A673 (cell line): Measurements from ENCODE around the gene TRIM56. TPM values are rescaled to one million over a fixed set of nuclear protein-coding genes. Genes with fewer than 3 reads are reported as not detected.

Experiments
- BruUV-seq: library from RNA; stranded (reverse); fragments of 400-500 nt; replicated peaks from 2 replicates; lab custom pipeline; 2021; lab: Mats Ljungman, UMichigan
- CTCF ChIA-PET: fragments of 300-600 bp; sonication (Branson Sonifier 250); formaldehyde crosslinking; loops from one replicate; lab custom pipeline; 2022; ENCODE audit warnings: antibody characterized with exemption; lab: Charles Lee
- POLR2A ChIA-PET: fragments of 300-600 bp; sonication (Branson Sonifier 250); formaldehyde crosslinking; loops from one replicate; lab custom pipeline; 2022; ENCODE audit warnings: antibody characterized with exemption; ENCODE audit not compliant: low non-redundant PET; lab: Charles Lee
- DNase-seq: peaks from one replicate; pipeline ENCODE4 v3.0.0-alpha.2; 2015; ENCODE audit warnings: low spot score
- H3K27ac ChIP-seq: fragments of 200-600 bp; sonication (generic); 2 replicates; pipeline ENCODE4 v1.5.1; 2016; ENCODE audit warnings: mixed run types, low read depth, mild to moderate bottlenecking, mixed read lengths, antibody characterized with exemption, low read length; ENCODE audit not compliant: poor library complexity, severe bottlenecking
- H3K27me3 ChIP-seq: fragments of 200-600 bp; sonication (generic); replicated peaks from 2 replicates; pipeline ENCODE4 v1.6.1; 2017; ENCODE audit warnings: mixed run types, low read depth, mild to moderate bottlenecking, mixed read lengths, antibody characterized with exemption, low read length; ENCODE audit not compliant: insufficient read depth, poor library complexity
- H3K36me3 ChIP-seq: fragments of 200-600 bp; sonication (generic); 2 replicates; pipeline ENCODE4 v1.6.1; 2016; ENCODE audit warnings: mixed run types, mild to moderate bottlenecking, mixed read lengths, antibody characterized with exemption, low read length; ENCODE audit not compliant: insufficient read depth, poor library complexity, severe bottlenecking
- H3K4me1 ChIP-seq: fragments of 200-600 bp; sonication (generic); 2 replicates; pipeline ENCODE4 v1.6.1; 2017; ENCODE audit warnings: mixed run types, mild to moderate bottlenecking, mixed read lengths, antibody characterized with exemption, low read length; ENCODE audit not compliant: insufficient read depth, poor library complexity, severe bottlenecking
- H3K4me3 ChIP-seq: fragments of 200-600 bp; sonication (generic); 2 replicates; pipeline ENCODE4 v1.5.1; 2016; ENCODE audit warnings: low read depth, mixed run types, mild to moderate bottlenecking, mixed read lengths, low read length; ENCODE audit not compliant: poor library complexity, severe bottlenecking
- H3K9me3 ChIP-seq: fragments of 200-600 bp; sonication (generic); 2 replicates; pipeline ENCODE4 v1.6.1; 2016; ENCODE audit warnings: mixed run types, low read depth, mild to moderate bottlenecking, mixed read lengths, antibody characterized with exemption, low read length; ENCODE audit not compliant: poor library complexity, severe bottlenecking
- CTCF ChIP-seq: fragments of 300-800, 200-600 bp; sonication (generic); conservative IDR thresholded peaks from 2 replicates; pipeline ENCODE4 v1.5.1; 2017; ENCODE audit warnings: low read depth, mild to moderate bottlenecking, antibody characterized with exemption, low read length, moderate library complexity, mixed read lengths
- EZH2 ChIP-seq: fragments of 200-600 bp; sonication (generic); IDR thresholded peaks from 2 replicates; pipeline ENCODE4 v1.6.1; 2017; ENCODE audit warnings: borderline replicate concordance, low read depth, mild to moderate bottlenecking, mixed read lengths, antibody characterized with exemption, low read length; ENCODE audit not compliant: poor library complexity, severe bottlenecking
- intact Hi-C: fragments of 100-400 bp; cut with micrococcal nuclease; formaldehyde crosslinking; loops from one replicate; pipeline ENCODE4 v1.10.0; 2022; ENCODE audit not compliant: unreplicated experiment
- total RNA-seq: library from RNA; stranded (reverse); gene quantifications from 2 replicates; pipeline ENCODE4 v1.2.3, GENCODE V29; 2021

Gene TRIM56
- total RNA-seq, 1 experiment from 2014 or later = 32.3 TPM

GRCh38 chr7:101113836-101114235 is 28.6 kb downstream of the TRIM56 start:
- Histone ChIP-seq H3K36me3 (no peaks in the 10 kb centered on the region), H3K27ac (no peak overlapping the region), H3K9me3 (no peaks in the 10 kb centered on the region), H3K4me3 (no peak overlapping the region), H3K27me3 (no peaks in the 10 kb centered on the region), H3K4me1 (peaks cover 5% of the 10 kb centered on the region)
- DNase-seq = no peak
- CTCF ChIA-PET = no interaction called here
- TF ChIP-seq EZH2 (no peak), CTCF (no peak)
- intact Hi-C loops = no loop called here
- POLR2A ChIA-PET = interaction anchor here (0.5 kb wide), 1 partner anchor 194 kb away, joined by 3 read pairs; no protein-coding TSS in a partner anchor
- BruUV-seq = no TSS peak

GRCh38 chr7:101114492-101114891 is 29.2 kb downstream of the TRIM56 start:
- BruUV-seq = no TSS peak
- H3K27me3 ChIP-seq = no peaks in the 10 kb centered on the region
- CTCF ChIA-PET = interaction anchor here (0.5 kb wide), 1 partner anchor 30 kb away, joined by 9 read pairs; no protein-coding TSS in a partner anchor
- DNase-seq = no peak
- intact Hi-C loops = no loop called here
- no peak overlapping the region for H3K27ac ChIP-seq
- POLR2A ChIA-PET = no interaction called here
- TF ChIP-seq EZH2 = no peak
- TF ChIP-seq CTCF = no peak
- H3K4me3 ChIP-seq = no peak overlapping the region
- no peaks in the 10 kb centered on the region for H3K9me3 ChIP-seq
- no peaks in the 10 kb centered on the region for H3K4me1 ChIP-seq
- no peaks in the 10 kb centered on the region for H3K36me3 ChIP-seq

DNA sequence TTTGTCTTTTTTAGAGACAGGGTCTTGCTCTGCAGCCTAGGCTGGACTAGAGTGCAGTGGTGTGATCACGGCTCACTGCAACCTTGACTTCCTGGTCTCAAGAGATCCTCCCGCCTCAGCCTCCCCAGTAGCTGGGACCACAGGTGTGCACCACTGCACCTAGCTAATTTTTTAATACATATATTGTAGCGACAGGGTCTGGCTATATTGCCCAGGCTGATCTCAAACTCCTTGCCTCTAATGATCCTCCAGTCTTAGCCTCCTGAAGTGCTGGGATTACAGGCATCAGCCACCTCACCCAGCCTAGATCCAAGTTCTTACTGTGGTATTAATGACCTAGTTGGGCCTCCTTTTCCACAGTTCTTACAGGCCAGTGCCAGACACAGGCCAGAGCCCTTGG is 29.9 kb downstream of the TRIM56 start:
- TF ChIP-seq CTCF = no peak
- TF ChIP-seq EZH2 = no peak
- no peak overlapping the region for H3K27ac ChIP-seq
- no peak overlapping the region for H3K4me3 ChIP-seq
- H3K36me3 ChIP-seq = no peaks in the 10 kb centered on the region
- no peak for DNase-seq
- intact Hi-C loops = no loop called here
- BruUV-seq = no TSS peak
- no peaks in the 10 kb centered on the region for H3K4me1 ChIP-seq
- H3K27me3 ChIP-seq = no peaks in the 10 kb centered on the region
- ChIA-PET CTCF (no interaction called here), POLR2A (no interaction called here)
- no peaks in the 10 kb centered on the region for H3K9me3 ChIP-seq
